Common myeloid progenitor, CD34-positive (primary cell): ENCODE results near the gene NAA20.

Experiments
- CTCF ChIA-PET: fragments of 350-600 bp; sonication (Branson Sonifier 250); formaldehyde crosslinking; loops from one replicate; lab custom pipeline; 2021; ENCODE audit warnings: antibody characterized with exemption; lab: Charles Lee
- POLR2A ChIA-PET: fragments of 350-600 bp; sonication (Branson Sonifier 250); formaldehyde crosslinking; loops from one replicate; lab custom pipeline; 2021; ENCODE audit warnings: antibody characterized with exemption; lab: Charles Lee
- DNase-seq, 3 donors: peaks; one replicate each; pipeline versions ENCODE4 v3.0.0 to v3.0.0-alpha.2; 2013
- H3K27ac ChIP-seq, 2 experiments: 1 replicate in 1 of 2; 2 replicates in 1 of 2; pipeline ENCODE4 v1.7.0; 2013; ENCODE audit warnings: inconsistent platforms in 2 of 2, low read length in 2 of 2, mild to moderate bottlenecking in 2 of 2, low read depth in 1 of 2, moderate library complexity in 1 of 2; ENCODE audit not compliant: severe bottlenecking in 2 of 2, insufficient read depth in 1 of 2, poor library complexity in 1 of 2
- H3K27me3 ChIP-seq, 5 experiments: replicated peaks in 2 of 5; 1 replicate in 3 of 5; 2 replicates in 2 of 5; pipeline versions ENCODE4 v1.6.1 to v1.7.0; 2013; ENCODE audit warnings: low read length in 4 of 5, mild to moderate bottlenecking in 2 of 5, moderate library complexity in 2 of 5, inconsistent platforms in 1 of 5; ENCODE audit not compliant: insufficient read depth in 5 of 5, control insufficient read depth in 4 of 5
- H3K36me3 ChIP-seq, 4 experiments: 1 replicate in 2 of 4; 2 replicates in 2 of 4; pipeline versions ENCODE4 v1.6.1 to v1.7.0; 2013; ENCODE audit warnings: low read length in 3 of 4, control low read depth in 1 of 4, mild to moderate bottlenecking in 1 of 4; ENCODE audit not compliant: control insufficient read depth in 4 of 4, insufficient read depth in 4 of 4
- H3K4me1 ChIP-seq, 4 experiments: 1 replicate in 3 of 4; 2 replicates in 1 of 4; pipeline versions ENCODE4 v1.6.1 to v1.7.1; 2013; ENCODE audit warnings: low read length in 3 of 4, mild to moderate bottlenecking in 3 of 4, control low read depth in 1 of 4, inconsistent platforms in 1 of 4, moderate library complexity in 1 of 4; ENCODE audit not compliant: control insufficient read depth in 4 of 4, insufficient read depth in 4 of 4; ENCODE audit errors: control extremely low read depth in 1 of 4
- H3K4me3 ChIP-seq, 7 experiments: 1 replicate in 4 of 7; 2 replicates in 3 of 7; pipeline versions ENCODE4 v1.5.1 to v1.7.0; 2013; ENCODE audit warnings: mild to moderate bottlenecking in 7 of 7, low read length in 6 of 7, moderate library complexity in 6 of 7, inconsistent platforms in 2 of 7, low read depth in 2 of 7, control low read depth in 1 of 7; ENCODE audit not compliant: insufficient read depth in 4 of 7, control insufficient read depth in 1 of 7; ENCODE audit errors: extremely low read depth in 1 of 7
- H3K9me3 ChIP-seq, 5 experiments: 1 replicate in 4 of 5; 2 replicates in 1 of 5; pipeline versions ENCODE4 v1.6.1 to v1.7.1; 2013; ENCODE audit warnings: low read length in 4 of 5, mild to moderate bottlenecking in 2 of 5, inconsistent platforms in 1 of 5, low read depth in 1 of 5, moderate library complexity in 1 of 5; ENCODE audit not compliant: control insufficient read depth in 4 of 5, insufficient read depth in 2 of 5; ENCODE audit errors: control extremely low read depth in 1 of 5
- WGBS: methylation state at CpG from one replicate; pipeline ENCODE4 v1.1.5; 2013; ENCODE audit not compliant: insufficient coverage; 5-methylcytosine and 5-hydroxymethylcytosine counted together

The NAA20 gene

DNA sequence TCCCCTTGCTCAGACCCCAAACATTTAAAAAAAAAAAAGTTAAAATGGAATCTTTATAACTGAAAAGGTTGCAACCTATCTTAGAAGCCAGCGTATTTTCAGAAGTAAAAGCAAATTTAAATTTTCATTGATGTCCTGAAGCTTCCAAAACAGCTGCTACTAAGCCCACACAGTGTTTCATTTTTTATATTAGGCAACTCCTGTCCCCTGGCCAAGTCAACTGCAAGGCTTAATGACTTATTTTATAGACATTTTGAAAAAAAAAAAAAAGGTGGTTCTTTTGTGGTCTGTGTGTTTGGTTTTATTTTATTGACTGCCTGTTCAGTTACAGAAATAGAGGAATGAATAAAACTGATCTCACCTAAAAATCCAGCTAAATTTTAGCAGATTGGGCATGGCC lies 48.2 kb downstream of the NAA20 start:
- no peak for DNase-seq
- H3K36me3 ChIP-seq: no peaks in the 10 kb centered on the region
- no peaks in the 10 kb centered on the region for H3K9me3 ChIP-seq
- H3K27ac ChIP-seq: no peak overlapping the region
- POLR2A ChIA-PET: no interaction called here
- no peaks in the 10 kb centered on the region for H3K27me3 ChIP-seq
- WGBS: 100% methylated on average over 1 of the region's 1 CpG
- H3K4me1 ChIP-seq: peaks cover 0 to 31% (median 8%) of the 10 kb centered on the region in 4 experiments
- CTCF ChIA-PET: interaction anchor here (1.4 kb wide), 1 partner anchor 19 kb away, joined by 5 read pairs; no protein-coding TSS in a partner anchor
- no peak overlapping the region for H3K4me3 ChIP-seq

DNA sequence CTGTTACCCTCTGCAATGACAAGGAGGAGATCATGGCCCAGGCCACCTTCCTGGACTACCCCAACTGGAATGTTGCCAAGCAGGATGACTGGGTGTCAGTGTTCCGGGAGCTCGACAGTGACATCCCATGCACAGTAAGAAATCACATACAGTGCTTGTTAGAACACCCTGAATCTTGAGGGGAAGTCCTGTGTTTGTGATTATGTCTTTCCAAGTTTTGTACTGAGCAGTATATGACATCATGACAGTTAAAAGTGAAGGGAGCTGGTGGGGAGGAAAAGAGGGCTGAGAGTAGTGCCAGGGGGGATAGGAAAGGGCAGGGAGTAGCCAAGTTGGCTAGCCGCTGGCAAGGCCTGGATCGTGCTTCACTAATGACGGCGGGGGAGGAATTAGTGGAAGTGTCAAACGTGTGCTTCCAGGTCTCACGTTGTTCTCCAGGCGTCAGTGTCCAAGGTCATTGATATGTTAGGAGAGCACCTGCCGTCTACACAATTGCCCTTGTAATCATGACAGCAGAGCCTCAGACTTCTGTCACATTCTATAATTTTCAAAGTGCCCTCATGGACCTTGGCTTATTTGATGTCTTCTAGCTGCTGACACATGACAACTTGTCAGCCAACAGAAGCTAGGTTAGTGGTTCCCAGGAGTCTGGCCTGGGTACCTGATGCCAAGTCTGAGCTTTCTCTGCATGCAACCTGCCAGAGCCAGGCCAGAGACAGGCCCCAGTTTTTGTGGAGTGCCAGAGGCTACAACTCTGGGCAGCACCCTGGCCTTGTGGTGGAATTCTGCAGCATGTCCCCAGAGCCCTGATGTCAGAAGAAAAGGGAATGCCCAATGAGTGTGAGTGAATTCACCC lies 53.9 kb downstream of the NAA20 start:
- H3K4me1 ChIP-seq: peaks cover 0 to 18% (median 2%) of the 10 kb centered on the region in 4 experiments
- H3K9me3 ChIP-seq: no peaks in the 10 kb centered on the region
- POLR2A ChIA-PET: no interaction called here
- H3K27me3 ChIP-seq: peaks cover 0 to 3% (median 0%) of the 10 kb centered on the region in 5 experiments
- CTCF ChIA-PET: no interaction called here
- H3K27ac ChIP-seq: no peak overlapping the region
- no peak overlapping the region for H3K4me3 ChIP-seq
- H3K36me3 ChIP-seq: no peaks in the 10 kb centered on the region
- DNase-seq: peak; percentile 8 to 34 (median 31)
- 74% methylated on average over 10 of the region's 10 CpGs for WGBS

DNA sequence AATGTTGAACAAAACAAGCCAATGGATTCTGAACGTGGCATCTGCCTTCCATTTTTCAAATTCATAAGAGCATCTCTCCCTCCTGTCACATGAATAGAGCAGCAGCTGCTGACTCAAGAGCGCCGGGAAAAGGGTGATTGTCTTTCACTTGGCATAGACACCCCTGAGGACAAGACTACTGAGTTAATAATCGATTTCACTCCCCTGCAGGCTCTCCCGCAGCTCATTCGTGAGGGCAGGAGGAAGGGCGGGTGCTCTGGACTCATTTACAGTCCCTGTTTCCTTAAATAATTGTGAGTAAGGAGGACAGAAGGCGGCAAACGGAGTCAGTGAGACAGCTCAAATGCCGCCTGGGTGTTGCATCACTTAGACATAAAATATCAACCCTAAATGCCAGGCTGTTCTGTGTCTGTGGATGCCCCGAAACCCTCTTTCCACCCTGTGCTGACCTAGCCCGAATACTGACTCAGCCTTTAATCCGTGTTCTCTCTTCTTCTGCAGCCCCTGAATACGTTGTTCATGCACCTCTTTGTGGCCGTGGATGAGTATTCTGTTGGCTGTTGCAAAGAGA lies 56.7 kb downstream of the NAA20 start:
- no peak overlapping the region for H3K27ac ChIP-seq
- CTCF ChIA-PET: interaction anchor here (1.4 to 4.1 kb wide), 2 partner anchors 10 to 22 kb away, joined by 4 to 15 read pairs; partner anchors contain the start of genes CFAP61 and CRNKL1
- no peak overlapping the region for H3K4me3 ChIP-seq
- no peaks in the 10 kb centered on the region for H3K9me3 ChIP-seq
- H3K36me3 ChIP-seq: no peaks in the 10 kb centered on the region
- POLR2A ChIA-PET: no interaction called here
- peaks cover 0 to 18% (median 2%) of the 10 kb centered on the region in 4 experiments for H3K4me1 ChIP-seq
- no peak for DNase-seq
- WGBS: 89% methylated on average over 12 of the region's 15 CpGs
- peaks cover 0 to 5% (median 0%) of the 10 kb centered on the region in 5 experiments for H3K27me3 ChIP-seq

DNA sequence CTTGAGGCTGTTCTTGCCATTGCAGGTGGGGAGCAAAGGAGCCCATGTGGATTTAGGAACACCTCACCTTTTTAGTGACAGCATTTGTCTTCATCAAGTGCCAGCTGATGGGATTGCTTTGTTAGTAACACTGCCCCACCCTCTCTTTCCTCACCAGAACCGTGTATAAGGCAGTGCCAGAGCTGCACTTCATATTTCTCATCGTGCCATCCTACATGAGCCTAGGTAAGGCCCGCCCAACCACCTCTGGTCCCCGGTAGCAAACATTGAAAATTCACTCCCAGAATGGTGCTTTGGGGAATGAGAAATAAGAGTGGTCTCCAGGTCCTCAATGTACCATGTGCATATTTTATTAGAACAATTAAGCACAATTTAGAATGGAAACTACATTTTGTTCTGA lies 57.9 kb downstream of the NAA20 start:
- Histone ChIP-seq H3K4me1 (peaks cover 0 to 11% (median 2%) of the 10 kb centered on the region in 4 experiments), H3K36me3 (no peaks in the 10 kb centered on the region), H3K4me3 (no peak overlapping the region), H3K27me3 (peaks cover 0 to 5% (median 0%) of the 10 kb centered on the region in 5 experiments), H3K9me3 (no peaks in the 10 kb centered on the region), H3K27ac (no peak overlapping the region)
- ChIA-PET CTCF (interaction anchor here (4.1 kb wide), 1 partner anchor 9 kb away, joined by 15 read pairs; no protein-coding TSS in a partner anchor), POLR2A (no interaction called here)
- WGBS: 100% methylated on average over 1 of the region's 4 CpGs
- DNase-seq: no peak

DNA sequence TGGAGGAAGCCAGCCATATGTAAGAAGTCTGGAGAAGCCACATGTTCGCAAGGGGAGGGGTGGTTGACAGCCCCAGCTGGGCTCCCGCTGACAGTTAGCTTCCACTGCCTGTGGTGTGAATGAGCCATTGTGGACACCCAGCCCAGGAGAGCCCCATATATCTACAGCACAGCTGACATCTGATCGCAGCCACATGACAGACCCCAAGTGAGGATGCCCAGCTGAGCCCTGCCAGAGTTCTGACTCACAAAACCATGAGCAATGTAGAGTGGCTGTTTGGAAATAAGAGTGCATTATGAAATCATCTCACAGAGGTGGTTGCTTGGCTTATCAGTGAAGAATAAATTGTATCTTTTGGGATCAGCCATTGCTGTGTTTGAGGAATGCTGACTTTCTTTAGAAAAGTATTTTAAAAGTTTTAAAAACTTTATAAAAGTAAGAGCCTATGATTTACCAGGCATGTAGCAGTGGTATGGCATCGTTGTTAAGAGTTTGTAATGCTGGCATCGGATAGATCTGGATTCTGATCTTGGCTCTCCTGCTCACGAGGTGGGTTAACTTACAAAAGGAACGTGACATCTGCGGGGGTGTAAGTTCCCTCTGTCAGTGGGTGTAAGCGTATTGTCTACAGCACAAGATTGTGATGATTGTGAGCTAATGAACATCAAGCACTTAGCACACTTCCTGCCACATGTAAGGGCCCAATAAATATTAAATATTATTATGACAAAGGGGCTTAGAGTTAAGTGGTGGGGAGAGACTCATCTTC lies 59.3 kb downstream of the NAA20 start:
- CTCF ChIA-PET: interaction anchor here (1.1 kb wide), 1 partner anchor 24 kb away, joined by 3 read pairs; the partner anchor contains the start of genes CFAP61 and CRNKL1
- DNase-seq: peak in 1 of 3 donors; percentile 25

DNA sequence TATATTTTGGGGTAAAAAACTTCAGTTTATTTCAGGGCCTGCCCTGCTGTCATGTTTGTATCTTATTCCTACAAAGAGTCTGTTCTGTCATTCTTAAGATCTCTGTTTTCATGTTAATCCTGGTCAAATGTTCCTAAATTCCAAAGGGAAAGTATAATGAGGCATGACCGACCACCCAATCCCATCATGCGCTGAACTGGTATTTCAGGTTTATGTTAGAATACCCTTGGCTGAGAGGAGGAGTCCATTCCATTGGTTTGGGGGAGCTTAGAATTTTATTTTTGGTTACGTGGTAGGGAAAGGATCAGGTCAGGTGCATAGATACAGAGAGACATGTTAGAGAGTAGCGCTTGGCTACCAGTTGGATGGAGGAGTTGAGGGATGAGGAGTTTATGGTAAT lies 60.9 kb downstream of the NAA20 start:
- H3K27me3 ChIP-seq: peaks cover 0 to 8% (median 0%) of the 10 kb centered on the region in 5 experiments
- H3K4me3 ChIP-seq: no peak overlapping the region
- ChIA-PET POLR2A (no interaction called here), CTCF (no interaction called here)
- DNase-seq: no peak
- WGBS: 98% methylated on average over 4 of the region's 4 CpGs
- no peak overlapping the region for H3K27ac ChIP-seq
- H3K36me3 ChIP-seq: no peaks in the 10 kb centered on the region
- no peaks in the 10 kb centered on the region for H3K4me1 ChIP-seq
- no peaks in the 10 kb centered on the region for H3K9me3 ChIP-seq

More for the DNA sequence above, 59.3 kb downstream of the NAA20 start:
- H3K27me3 ChIP-seq: peaks cover 0 to 5% (median 0%) of the 10 kb centered on the region in 5 experiments
- POLR2A ChIA-PET: no interaction called here
- H3K36me3 ChIP-seq: no peaks in the 10 kb centered on the region
- no peaks in the 10 kb centered on the region for H3K4me1 ChIP-seq
- H3K9me3 ChIP-seq: no peaks in the 10 kb centered on the region
- H3K27ac ChIP-seq: no peak overlapping the region
- H3K4me3 ChIP-seq: no peak overlapping the region
- 98% methylated on average over 5 of the region's 9 CpGs for WGBS
